ENCODE measurements around the gene INPP5F. TPM values are rescaled to one million over a fixed set of nuclear protein-coding genes. Genes with fewer than 3 reads are reported as not detected.

The INPP5F gene
- total RNA-seq, 1 experiment from 2014 or later: 13.2 TPM

DNA sequence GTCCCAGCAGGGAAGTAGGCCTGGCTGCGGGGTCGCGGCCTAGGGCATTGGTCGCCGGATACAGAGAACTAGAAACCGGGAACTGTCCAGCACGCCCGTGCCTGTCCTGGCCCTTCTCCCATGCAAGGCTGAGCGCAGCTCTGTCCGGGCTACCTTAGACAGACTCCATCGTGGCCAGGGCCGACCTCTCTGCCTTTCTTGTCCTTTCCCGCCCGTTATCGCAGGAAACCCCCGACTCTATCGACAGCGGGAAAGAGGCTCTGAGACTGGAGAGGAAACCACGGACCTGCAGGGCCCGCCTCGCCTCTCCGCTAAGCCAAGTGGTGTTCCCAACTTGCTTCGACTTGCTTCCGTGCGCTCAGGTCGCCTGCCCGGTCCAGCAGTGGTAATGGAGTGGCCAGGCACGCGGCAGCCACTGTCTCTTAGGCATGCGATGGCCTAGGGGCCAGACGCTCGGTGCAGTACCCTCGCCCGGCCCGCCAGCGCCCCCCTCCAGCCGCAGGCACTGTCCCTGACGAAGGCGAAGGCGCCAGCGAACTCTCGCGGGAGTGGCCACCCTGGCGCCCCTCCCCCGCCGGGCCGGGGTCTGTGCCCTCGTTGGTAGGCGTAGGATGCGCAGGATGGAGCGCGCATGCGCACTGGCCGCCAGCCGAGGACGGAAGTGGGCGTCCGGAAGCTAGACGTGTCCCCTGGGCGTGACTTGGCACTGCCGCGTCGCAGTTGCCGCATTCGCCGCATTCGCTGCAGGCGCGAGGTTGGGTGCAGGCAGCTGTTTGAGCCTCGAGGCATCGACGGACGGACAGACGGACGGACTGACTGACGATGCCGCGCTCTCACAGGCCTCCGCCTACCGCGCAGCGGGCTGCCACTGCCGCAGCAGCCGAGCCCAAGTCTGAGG, 92.4 kb downstream of the INPP5F start:
- DNase-seq (ENCODE audit: low read depth): no peak

GRCh38 chr10:119818889-119819270, 93.0 kb downstream of the INPP5F start:
- no peak for DNase-seq (ENCODE audit: low read depth)

GRCh38 chr10:119821182-119821581, 95.3 kb downstream of the INPP5F start:
- no peak for DNase-seq (ENCODE audit: low read depth)

DNA sequence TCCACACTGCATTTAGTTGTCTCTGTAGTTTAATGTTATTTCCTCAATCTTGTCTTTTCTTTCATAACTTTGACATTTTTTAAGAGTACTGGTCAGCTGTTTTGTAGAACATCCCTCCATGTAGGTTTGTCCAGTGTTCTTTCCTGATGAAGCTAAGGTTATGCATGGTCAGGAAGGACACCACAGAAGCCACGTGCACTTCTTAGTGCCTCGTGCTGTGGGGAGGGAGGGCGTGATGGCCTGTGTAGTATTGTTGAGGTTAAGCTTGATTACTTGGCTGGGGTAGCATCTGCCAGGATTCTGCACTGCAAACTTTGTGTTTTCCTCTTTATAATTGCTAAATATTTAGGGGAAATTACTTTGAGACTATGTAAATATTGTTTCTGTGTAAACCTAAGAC, 98.4 kb downstream of the INPP5F start:
- no peak for DNase-seq (ENCODE audit: low read depth)

- DNase-seq (ENCODE audit: low read depth): peak; percentile 4
Observed at GRCh38 chr10:119826771-119827170, 100.9 kb downstream of the INPP5F start.

- no peak for DNase-seq (ENCODE audit: low read depth)
Observed at GRCh38 chr10:119827430-119827829, 101.6 kb downstream of the INPP5F start.

DNA sequence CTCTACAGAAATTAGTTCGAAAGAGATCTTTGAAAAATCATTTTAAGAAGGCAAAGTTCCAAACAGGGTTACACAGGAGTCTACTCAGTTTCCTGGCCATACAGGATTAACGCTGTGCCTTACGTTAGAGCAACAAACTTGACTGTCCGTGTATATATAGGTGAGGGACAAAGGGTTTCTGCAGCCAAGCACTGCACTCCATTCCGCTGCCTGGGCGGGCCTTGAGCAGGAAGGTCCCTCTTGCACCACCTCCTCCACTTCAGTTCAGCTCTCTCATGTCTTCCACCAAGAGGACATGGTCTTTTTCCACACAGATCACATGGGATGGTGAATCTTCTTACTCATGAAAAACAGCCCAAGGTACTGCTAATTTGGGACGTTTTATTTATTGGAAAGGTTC, 103.6 kb downstream of the INPP5F start:
- no peak for DNase-seq (ENCODE audit: low read depth)

- no peak for DNase-seq (ENCODE audit: low read depth)
Observed at GRCh38 chr10:119830851-119831250, 105.0 kb downstream of the INPP5F start.

DNA sequence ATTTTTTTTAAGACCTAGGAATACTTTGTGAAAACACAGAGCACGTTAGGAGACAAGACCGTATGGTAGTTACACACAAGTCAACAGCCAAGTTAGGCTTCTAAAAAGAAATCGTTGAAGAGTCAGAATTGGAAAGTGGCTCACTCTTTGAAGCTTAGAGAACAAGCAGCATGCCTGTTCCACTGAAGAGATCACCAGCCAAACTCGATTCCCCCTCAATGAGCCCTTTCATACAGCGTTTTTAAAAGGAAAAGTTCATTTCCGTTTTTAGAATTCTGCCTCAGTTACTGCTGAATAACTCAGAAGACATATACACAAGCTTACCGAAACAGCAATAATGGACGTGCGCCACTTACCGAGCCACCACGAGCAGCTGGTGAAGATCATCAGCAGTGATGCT, 105.8 kb downstream of the INPP5F start:
- DNase-seq (ENCODE audit: low read depth): peak; percentile 21

DNA sequence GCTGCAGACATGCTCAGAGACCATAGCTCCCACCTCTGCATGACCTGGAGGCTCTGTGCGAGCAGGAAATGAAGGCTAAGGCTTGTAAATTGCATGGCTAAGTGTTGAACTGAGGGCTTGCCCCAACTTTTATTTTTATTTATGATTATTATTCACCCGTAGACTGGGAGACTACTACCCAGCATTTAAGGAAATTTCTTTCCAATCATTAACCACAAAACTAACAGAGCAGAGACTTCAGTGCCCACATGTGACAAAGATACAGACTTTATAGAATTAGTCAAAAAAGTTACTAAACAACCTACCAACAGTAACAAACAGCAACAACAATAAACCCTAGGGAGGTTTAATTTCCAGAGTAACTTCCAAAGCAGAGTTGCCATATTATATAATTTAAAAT, 107.1 kb downstream of the INPP5F start:
- no peak for DNase-seq (ENCODE audit: low read depth)

DNA sequence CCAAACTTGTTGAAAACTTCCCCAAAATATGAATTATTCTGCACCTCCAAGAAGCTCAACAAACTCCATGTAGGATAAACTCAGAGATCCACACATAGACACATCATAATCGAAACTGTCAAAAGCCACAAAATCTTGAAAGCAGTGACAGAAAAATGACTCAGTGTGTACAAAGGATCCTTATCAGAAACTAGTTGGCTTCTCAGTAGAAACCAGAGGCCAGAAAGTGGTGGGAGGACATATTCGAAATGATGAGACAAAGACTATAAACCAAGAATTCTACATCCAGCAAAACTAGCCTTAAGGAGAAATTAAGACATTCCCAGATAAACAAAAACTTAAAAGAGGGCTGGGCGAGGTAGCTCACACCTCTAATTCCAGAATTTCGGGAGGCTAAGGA, 108.3 kb downstream of the INPP5F start:
- peak; percentile 34 for DNase-seq (ENCODE audit: low read depth)

DNA sequence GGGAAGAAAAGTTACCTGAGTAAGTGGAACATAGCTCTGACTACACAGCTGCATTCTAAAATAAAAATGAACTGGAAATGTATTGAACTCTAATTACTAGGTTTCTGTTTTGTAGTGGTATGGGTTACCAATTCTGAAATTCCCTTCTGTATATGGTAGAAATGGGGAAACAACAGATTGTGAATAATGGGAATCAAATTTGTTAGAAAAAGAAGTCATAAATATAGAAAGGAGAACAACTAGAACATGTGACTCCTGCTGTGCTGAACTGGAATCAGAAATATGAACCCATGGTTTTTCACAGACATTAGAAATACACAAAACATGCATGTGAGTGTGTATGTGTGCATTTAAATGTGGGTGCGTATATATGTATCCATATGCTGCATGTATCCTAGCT, 119.8 kb downstream of the INPP5F start:
- no peak for DNase-seq (ENCODE audit: low read depth)

- peak; percentile 49 for DNase-seq (ENCODE audit: low read depth)
Observed at GRCh38 chr10:119849031-119849789, 123.4 kb downstream of the INPP5F start.

DNA sequence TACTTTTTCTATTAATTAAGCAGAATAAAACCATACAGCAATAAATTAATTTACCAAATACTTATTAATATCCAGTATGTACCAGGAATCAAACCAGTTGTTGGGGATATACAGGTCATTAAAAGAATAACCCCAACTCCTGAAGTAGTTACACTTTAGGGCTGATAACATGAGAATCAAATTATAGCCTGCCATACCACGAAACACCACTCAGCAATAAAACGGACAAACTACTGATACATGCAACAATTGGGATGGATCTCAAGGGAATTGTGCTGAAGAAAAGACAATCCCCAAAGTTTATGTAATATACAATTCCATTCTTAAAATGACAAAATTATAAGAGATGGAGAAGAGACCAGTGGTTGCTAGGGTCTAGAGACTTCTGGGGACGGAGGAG, 124.1 kb downstream of the INPP5F start:
- no peak for DNase-seq (ENCODE audit: low read depth)

DNA sequence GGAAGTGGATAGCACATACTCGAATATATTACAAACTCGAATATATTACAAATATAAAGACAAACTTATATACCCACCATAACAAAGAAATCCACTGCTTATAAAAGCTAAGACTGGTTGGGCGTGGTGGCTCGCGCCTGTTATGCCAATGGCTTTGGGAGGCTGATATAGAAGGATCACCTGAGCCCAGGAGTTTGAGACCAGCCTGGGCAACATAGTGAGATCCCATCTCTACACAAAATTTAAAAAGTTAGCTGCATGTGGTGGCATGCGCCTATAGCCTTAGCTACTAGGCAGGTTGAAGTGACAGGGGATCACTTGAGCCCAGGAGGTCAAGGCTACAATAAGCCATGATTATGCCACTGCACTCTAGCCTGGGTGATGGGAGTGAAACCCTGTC, 126.4 kb downstream of the INPP5F start:
- DNase-seq (ENCODE audit: low read depth): no peak

DNA sequence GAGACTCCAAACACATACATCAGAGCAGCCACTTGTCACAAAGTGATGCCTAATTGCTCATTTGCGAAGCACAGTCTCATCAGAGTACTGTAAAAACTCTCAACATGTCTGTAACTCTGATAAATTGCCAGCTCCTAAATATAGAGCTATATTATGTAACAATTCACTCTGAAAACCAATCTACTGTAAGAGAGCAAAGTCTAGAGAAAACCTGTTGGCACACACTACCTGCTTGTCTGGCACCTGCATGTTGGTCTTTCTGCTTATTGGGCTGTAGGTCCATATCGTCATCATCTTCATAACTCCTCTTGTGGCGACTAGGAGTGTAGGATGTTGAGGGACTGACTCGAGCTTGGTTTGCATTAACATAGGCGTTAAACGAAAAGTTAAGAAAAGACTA, 127.0 kb downstream of the INPP5F start:
- DNase-seq (ENCODE audit: low read depth): no peak

GRCh38 chr10:119853574-119853973, 127.7 kb downstream of the INPP5F start:
- no peak for DNase-seq (ENCODE audit: low read depth)

DNA sequence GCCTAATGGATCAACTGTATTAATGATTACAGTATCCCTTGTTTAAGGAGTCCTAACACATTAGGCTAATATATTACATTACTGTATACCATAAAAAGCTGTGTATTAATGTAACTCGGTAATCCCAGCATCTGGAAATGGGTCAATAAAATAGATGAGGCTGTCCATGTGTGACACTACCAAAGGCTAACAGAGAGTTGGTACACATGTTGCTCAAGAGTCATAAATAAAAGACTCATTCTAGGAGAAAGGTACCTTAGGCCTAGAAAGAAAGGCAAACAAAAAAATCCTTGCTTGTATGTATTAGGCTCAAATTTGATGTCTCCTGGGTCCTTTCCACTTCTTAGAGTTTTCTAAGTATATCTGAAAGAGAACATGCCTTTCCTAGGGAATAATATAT, 132.2 kb downstream of the INPP5F start:
- no peak for DNase-seq (ENCODE audit: low read depth)

DNA sequence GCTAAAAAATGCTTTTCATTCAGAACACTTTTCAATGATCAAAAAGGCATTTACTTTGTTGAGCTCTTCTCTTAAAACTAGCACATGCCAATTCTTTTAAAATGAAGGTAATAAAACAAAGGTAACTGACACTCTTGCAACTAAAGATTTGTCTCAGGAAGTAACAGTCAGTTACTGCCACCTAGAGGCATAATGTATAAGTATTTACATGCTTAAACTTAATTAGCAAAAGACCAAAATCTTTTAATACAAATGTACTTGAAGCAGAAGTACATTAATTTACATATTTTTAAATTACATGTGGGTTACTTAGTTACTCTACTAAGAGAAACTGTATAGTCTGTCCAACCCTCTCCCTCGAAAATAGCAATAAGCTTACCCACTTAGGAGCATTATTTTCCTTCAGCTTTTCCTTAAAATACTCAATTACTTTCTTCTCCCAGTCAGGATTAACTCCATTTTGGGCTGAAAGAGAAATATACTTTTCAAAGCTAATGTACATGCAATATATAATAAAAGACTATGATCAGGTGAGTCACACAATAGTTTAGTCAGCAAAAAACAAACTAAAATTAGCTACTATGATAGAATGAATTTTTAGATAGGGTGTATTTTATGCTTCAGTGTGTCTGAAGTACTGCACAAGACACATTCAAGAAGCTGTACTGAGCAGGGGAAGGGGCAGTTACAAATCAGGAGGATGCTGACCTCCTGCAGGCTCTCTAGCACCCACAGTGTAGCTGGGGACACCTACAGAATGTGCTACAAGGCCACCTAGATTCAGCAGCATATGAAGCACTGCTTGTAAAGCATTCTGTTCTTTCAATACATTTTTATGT, 133.8 kb downstream of the INPP5F start:
- DNase-seq (ENCODE audit: low read depth): peak; percentile 36

DNA sequence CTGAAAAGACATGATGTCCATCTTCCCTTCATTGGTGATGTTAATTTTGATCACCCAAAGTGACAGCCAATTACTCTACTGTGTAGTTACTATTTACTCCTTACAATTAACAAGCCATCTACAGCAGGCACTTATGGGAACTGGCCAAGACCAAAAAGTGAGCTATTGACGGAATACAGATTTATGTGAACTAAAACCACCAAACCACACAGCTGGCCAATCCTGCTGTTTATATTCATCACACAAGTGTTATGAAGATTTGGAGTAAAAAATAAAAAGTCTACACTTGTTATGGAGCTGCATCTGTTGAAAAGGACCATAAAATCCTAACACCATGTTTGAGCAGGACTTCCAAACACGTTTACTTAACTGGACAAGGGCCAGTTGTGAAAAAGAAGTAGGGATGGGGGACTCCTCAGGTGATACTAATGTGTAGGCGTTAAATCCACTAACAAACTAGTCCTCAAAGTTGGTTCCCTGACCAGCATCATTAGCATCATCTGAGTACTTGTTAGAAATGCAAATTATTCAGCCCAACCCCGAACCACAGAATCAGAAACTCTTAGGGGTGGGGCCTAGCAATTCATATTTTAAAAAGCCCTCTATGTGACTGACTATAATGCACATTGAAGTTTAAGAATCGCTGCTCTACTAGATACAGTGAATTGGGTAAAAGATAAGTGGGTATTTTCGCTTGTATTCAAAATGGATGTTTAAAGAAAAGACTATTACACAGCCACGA, 135.2 kb downstream of the INPP5F start:
- DNase-seq (ENCODE audit: low read depth): no peak

DNA sequence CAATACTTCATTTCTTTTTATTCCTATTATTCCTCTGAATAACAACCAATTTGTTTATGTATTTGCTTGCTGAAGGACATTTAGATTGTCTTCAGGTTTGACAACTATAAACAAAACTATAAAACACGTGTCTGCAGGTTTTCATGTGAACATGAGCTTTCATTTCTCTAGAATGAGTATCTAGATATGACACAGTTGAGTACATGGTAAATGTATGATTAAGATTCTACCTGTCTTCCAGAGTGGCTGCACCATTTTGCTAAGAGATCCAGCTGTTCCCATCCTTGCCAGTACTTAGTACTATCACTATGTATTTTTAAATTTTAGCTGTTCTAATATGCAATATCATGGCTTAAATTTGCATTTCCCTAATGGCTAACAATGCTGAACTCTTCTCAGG, 136.7 kb downstream of the INPP5F start:
- DNase-seq (ENCODE audit: low read depth): no peak
